B cell (primary cell): ENCODE results near the gene HYAL2. TPM values are rescaled to one million over a fixed set of nuclear protein-coding genes. Genes with fewer than 3 reads are reported as not detected.

Experiments used
- ATAC-seq: fragments of 200-7000 bp; cut with Tn5 transposase; one replicate; pipeline ENCODE4 v1.10.0; 2021; ENCODE audit warnings: low read depth, mild to moderate bottlenecking, moderate number of reproducible peaks, moderate library complexity
- CTCF ChIA-PET: fragments of 350-600 bp; sonication (Branson Sonifier 250); formaldehyde crosslinking; loops from one replicate; lab custom pipeline; 2021; ENCODE audit warnings: antibody characterized with exemption, inconsistent platforms; lab: Charles Lee
- POLR2A ChIA-PET: fragments of 350-600 bp; sonication (Branson Sonifier 250); formaldehyde crosslinking; loops from one replicate; lab custom pipeline; 2021; ENCODE audit warnings: antibody characterized with exemption; lab: Charles Lee
- DNase-seq: peaks from one replicate; pipeline ENCODE4 v3.0.0; 2013
- H2AFZ ChIP-seq: 2 replicates; pipeline ENCODE4 v1.6.1; 2012; ENCODE audit warnings: mild to moderate bottlenecking, low read depth, low read length; ENCODE audit not compliant: insufficient read depth, poor library complexity, severe bottlenecking
- H3K27ac ChIP-seq, 2 donors: 1 replicate in 1 of 2; 2 replicates in 1 of 2; pipeline ENCODE4 v1.5.1; 2012 to 2013; ENCODE audit warnings: low read length in 2 of 2, mild to moderate bottlenecking in 2 of 2, moderate library complexity in 1 of 2
- H3K27me3 ChIP-seq, 4 experiments: fragments of 200-600 bp in 1 of 4; sonication (generic) in 1 of 4; replicated peaks in 1 of 4; 1 replicate in 2 of 4; 2 replicates in 2 of 4; pipeline versions ENCODE4 v1.6.1 to v1.7.0; 2013 to 2016; ENCODE audit warnings: low read length in 3 of 4, mild to moderate bottlenecking in 2 of 4, mixed read lengths in 1 of 4, moderate library complexity in 1 of 4; ENCODE audit not compliant: insufficient read depth in 4 of 4, control insufficient read depth in 3 of 4; ENCODE audit errors: control extremely low read depth in 1 of 4
- H3K36me3 ChIP-seq, 2 experiments: replicated peaks in 1 of 2; 1 replicate in 1 of 2; 2 replicates in 1 of 2; pipeline versions ENCODE4 v1.6.1 to v1.7.1; 2013; ENCODE audit warnings: low read length in 1 of 2; ENCODE audit not compliant: insufficient read depth in 2 of 2, control insufficient read depth in 1 of 2; ENCODE audit errors: control extremely low read depth in 1 of 2, extremely low read depth in 1 of 2
- H3K4me1 ChIP-seq, 2 donors: fragments of 200-600 bp in 1 of 2; sonication (generic) in 1 of 2; 1 replicate in 1 of 2; 2 replicates in 1 of 2; pipeline versions ENCODE4 v1.5.1 to v1.6.1; 2013 to 2017; ENCODE audit warnings: low read length in 2 of 2; ENCODE audit not compliant: control insufficient read depth in 2 of 2, insufficient read depth in 2 of 2
- H3K4me2 ChIP-seq: replicated peaks from 2 replicates; pipeline ENCODE3; 2012; ENCODE audit warnings: mild to moderate bottlenecking, low read depth, low read length; ENCODE audit not compliant: poor library complexity, severe bottlenecking
- H3K4me3 ChIP-seq, 5 experiments: fragments of 200-600 bp in 1 of 5; sonication (generic) in 1 of 5; 1 replicate in 3 of 5; 2 replicates in 2 of 5; pipeline versions ENCODE4 v1.5.1 to v1.7.0; 2011 to 2016; ENCODE audit warnings: low read length in 4 of 5, mild to moderate bottlenecking in 4 of 5, low read depth in 2 of 5, control low read depth in 1 of 5, moderate library complexity in 1 of 5; ENCODE audit not compliant: insufficient read depth in 1 of 5; ENCODE audit errors: control extremely low read depth in 1 of 5, extremely low read depth in 1 of 5
- H3K79me2 ChIP-seq: fragments of 200-600 bp; sonication (generic); one replicate; pipeline ENCODE4 v1.6.0; 2016; ENCODE audit warnings: low read length; ENCODE audit not compliant: control insufficient read depth, insufficient read depth
- H3K9ac ChIP-seq: fragments of 200-600 bp; sonication (generic); 2 replicates; pipeline ENCODE4 v1.6.1; 2017; ENCODE audit warnings: mild to moderate bottlenecking, low read length, moderate library complexity
- H3K9me3 ChIP-seq, 3 donors: one replicate each; pipeline versions ENCODE4 v1.6.1 to v1.7.1; 2013; ENCODE audit warnings: low read length in 2 of 3; ENCODE audit not compliant: control insufficient read depth in 2 of 3, insufficient read depth in 1 of 3; ENCODE audit errors: control extremely low read depth in 1 of 3
- H4K20me1 ChIP-seq: 2 replicates; pipeline ENCODE4 v1.6.0; 2012; ENCODE audit warnings: mild to moderate bottlenecking, low read length; ENCODE audit not compliant: insufficient read depth, control insufficient read depth, poor library complexity, severe bottlenecking
- H3K27ac Mint-ChIP-seq: one replicate; pipeline ENCODE4 v1.8.0; 2021; ENCODE audit warnings: mixed read lengths
- H3K27me3 Mint-ChIP-seq: one replicate; pipeline ENCODE4 v1.8.0; 2021; ENCODE audit warnings: mixed read lengths
- H3K4me1 Mint-ChIP-seq: one replicate; pipeline ENCODE4 v1.8.0; 2021; ENCODE audit warnings: mixed read lengths
- H3K4me3 Mint-ChIP-seq: one replicate; pipeline ENCODE4 v1.8.0; 2021; ENCODE audit warnings: mixed read lengths
- H3K9me3 Mint-ChIP-seq: one replicate; pipeline ENCODE4 v1.8.0; 2022; ENCODE audit warnings: mixed read lengths; ENCODE audit not compliant: insufficient read depth
- EZH2 ChIP-seq: IDR thresholded peaks from 2 replicates; pipeline ENCODE4 v1.6.1; 2012; ENCODE audit warnings: borderline replicate concordance, low read depth, mild to moderate bottlenecking, moderate library complexity, low read length; ENCODE audit not compliant: insufficient read depth, poor library complexity, severe bottlenecking
- WGBS: methylation state at CpG from one replicate; pipeline ENCODE4 v1.1.5; 2013; ENCODE audit warnings: missing lambda C conversion rate; ENCODE audit not compliant: insufficient coverage; 5-methylcytosine and 5-hydroxymethylcytosine counted together
- intact Hi-C: fragments of 100-400 bp; cut with micrococcal nuclease; formaldehyde crosslinking; loops from one replicate; pipeline ENCODE4 v1.10.0; 2022
- polyA plus RNA-seq: library from polyadenylated mRNA; depleted of rRNA; stranded (reverse); fragments of >200 nt; gene quantifications from 2 replicates; pipeline ENCODE4 v1.2.3, GENCODE V29; 2012
- total RNA-seq, 2 donors: library from RNA; stranded (reverse); fragments of 120-200 nt in 1 of 2; gene quantifications; 1 replicate in 1 of 2; 2 replicates in 1 of 2; pipeline versions ENCODE4 v1.2.3 to v1.2.4, GENCODE V29; 2013 to 2022
- TF ChIP-seq, protein P1 (sequence below): fragments of 200-600 bp; IDR thresholded peaks from one replicate; pipeline ENCODE4 v1.8.0; 2022; ENCODE audit warnings: antibody characterized with exemption, mild to moderate bottlenecking

HYAL2 gene
- total and polyA plus RNA-seq, 2 donors (not counting 1 experiment from before 2014, with no cell fraction given) = 4.2 to 5.1 TPM

DNA sequence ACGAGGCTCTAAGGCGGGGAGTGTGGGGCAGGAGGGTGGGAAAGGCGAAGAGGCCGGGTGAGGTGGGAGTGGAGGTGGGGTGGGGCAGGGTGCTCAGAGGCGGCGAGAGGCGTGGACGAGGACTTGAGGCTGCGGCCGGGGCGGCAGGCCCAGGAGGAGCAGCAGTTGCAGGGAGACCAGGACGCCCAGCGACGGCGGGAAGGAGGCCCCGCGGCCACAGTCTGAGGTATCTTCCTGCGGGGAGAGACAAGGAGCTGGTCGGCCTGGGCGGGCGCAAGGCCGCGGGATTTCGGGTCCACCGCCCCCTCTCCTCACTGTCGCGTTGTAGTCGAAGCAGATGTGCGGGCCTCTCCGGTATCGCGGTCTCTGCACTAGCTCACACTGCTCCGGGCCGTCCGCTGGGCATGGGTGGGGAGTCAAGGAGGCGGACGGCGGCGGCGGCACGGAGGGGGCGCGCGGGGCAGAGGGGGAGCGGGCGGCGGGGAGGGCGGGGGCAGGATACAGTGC, 42.1 kb upstream of the HYAL2 start:
- 17% methylated on average over 48 of the region's 48 CpGs for WGBS
- DNase-seq (no peak), ATAC-seq (peak; percentile 10)
- H3K9ac ChIP-seq = peak overlapping the region; percentile 81
- no peaks in the 10 kb centered on the region for H3K79me2 ChIP-seq
- intact Hi-C loops = loop anchor here (1.0 to 2.0 kb wide), 4 partner anchors 14 to 253 kb away; partner anchors contain the start of genes CYB561D2, HEMK1, MAPKAPK3 and NPRL2
- peak overlapping the region; percentile 91 for H2AFZ ChIP-seq
- H3K36me3 ChIP-seq = no peaks in the 10 kb centered on the region
- no peaks in the 10 kb centered on the region for H4K20me1 ChIP-seq
- Mint-ChIP-seq H3K9me3 (no peaks in the 10 kb centered on the region), H3K4me3 (peak overlapping the region; percentile 91), H3K27me3 (peaks cover 4% of the 10 kb centered on the region), H3K27ac (peak overlapping the region; percentile 59), H3K4me1 (peaks cover 26% of the 10 kb centered on the region)
- TF ChIP-seq EZH2 = no peak
- TF ChIP-seq, protein P1, sequence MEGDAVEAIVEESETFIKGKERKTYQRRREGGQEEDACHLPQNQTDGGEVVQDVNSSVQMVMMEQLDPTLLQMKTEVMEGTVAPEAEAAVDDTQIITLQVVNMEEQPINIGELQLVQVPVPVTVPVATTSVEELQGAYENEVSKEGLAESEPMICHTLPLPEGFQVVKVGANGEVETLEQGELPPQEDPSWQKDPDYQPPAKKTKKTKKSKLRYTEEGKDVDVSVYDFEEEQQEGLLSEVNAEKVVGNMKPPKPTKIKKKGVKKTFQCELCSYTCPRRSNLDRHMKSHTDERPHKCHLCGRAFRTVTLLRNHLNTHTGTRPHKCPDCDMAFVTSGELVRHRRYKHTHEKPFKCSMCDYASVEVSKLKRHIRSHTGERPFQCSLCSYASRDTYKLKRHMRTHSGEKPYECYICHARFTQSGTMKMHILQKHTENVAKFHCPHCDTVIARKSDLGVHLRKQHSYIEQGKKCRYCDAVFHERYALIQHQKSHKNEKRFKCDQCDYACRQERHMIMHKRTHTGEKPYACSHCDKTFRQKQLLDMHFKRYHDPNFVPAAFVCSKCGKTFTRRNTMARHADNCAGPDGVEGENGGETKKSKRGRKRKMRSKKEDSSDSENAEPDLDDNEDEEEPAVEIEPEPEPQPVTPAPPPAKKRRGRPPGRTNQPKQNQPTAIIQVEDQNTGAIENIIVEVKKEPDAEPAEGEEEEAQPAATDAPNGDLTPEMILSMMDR = no peak
- peaks cover 0 to 3% (median 0%) of the 10 kb centered on the region in 4 experiments for H3K27me3 ChIP-seq
- peak overlapping the region in 4 of 5 experiments; percentile 78 to 84 (median 82) for H3K4me3 ChIP-seq
- no peak overlapping the region for H3K27ac ChIP-seq
- ChIA-PET POLR2A (interaction anchor here (0.6 to 2.8 kb wide), 7 partner anchors 14 to 1021 kb away, joined by 3 to 13 read pairs (median 6); partner anchors contain the start of genes CYB561D2, HEMK1, NPRL2 and RASSF1), CTCF (interaction anchor here (1.2 to 3.3 kb wide), 4 partner anchors 12 to 178 kb away, joined by 5 to 27 read pairs (median 6); partner anchors contain the start of genes CYB561D2 and NPRL2)
- H3K9me3 ChIP-seq = no peaks in the 10 kb centered on the region
- peak overlapping the region; percentile 96 for H3K4me2 ChIP-seq
- peaks cover 13 to 25% of the 10 kb centered on the region in 2 donors for H3K4me1 ChIP-seq

DNA sequence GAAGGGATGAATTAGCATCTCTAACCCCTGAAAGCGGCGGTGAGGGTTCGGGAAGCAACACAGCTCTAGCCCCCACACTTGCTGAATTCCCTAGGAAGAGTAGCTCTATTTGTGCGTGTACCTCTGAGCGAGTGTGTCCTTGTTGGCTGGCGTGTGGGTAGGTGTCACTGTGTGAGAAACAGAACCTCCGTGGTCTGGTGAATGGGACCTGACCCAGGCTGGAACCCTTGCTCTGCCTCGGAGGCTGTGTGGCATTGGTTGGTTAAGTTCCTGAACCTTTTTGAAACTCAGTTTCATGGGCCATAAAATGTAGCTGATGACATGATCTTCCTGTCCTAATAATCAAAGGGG, 37.2 kb upstream of the HYAL2 start:
- H3K27ac ChIP-seq = peak overlapping the region in 1 of 2 donors; percentile 30
- H3K27me3 ChIP-seq = no peaks in the 10 kb centered on the region
- intact Hi-C loops = loop anchor here (1.0 to 2.0 kb wide), 8 partner anchors 8 to 1025 kb away; partner anchors contain the start of genes HEMK1, HYAL3, IFRD2 and MANF
- peaks cover 44% of the 10 kb centered on the region for H4K20me1 ChIP-seq
- TF ChIP-seq, protein P1 = no peak
- TF ChIP-seq EZH2 = no peak
- Mint-ChIP-seq H3K4me1 (peaks cover 52% of the 10 kb centered on the region), H3K9me3 (no peaks in the 10 kb centered on the region), H3K27me3 (no peaks in the 10 kb centered on the region), H3K27ac (peak overlapping the region; percentile 96), H3K4me3 (peak overlapping the region; percentile 99)
- no peaks in the 10 kb centered on the region for H3K9me3 ChIP-seq
- peak overlapping the region; percentile 12 for H3K9ac ChIP-seq
- peaks cover 31 to 46% of the 10 kb centered on the region in 2 donors for H3K4me1 ChIP-seq
- H2AFZ ChIP-seq = peak overlapping the region; percentile 80
- H3K36me3 ChIP-seq = peaks cover 5 to 22% of the 10 kb centered on the region in 2 experiments
- CTCF ChIA-PET = interaction anchor here (0.9 to 5.2 kb wide), 2 partner anchors 12 to 68 kb away, joined by 3 to 27 read pairs; no protein-coding TSS in a partner anchor
- 61% methylated on average over 4 of the region's 8 CpGs for WGBS
- peak overlapping the region; percentile 94 for H3K4me2 ChIP-seq
- ATAC-seq (peak; percentile 15), DNase-seq (no peak)
- peaks cover 46% of the 10 kb centered on the region for H3K79me2 ChIP-seq
- POLR2A ChIA-PET = interaction anchor here (1.3 to 1.6 kb wide), 3 partner anchors 9 to 22 kb away, joined by 4 to 8 read pairs (median 6); partner anchors contain the start of genes CYB561D2 and NPRL2
- H3K4me3 ChIP-seq = peak overlapping the region in 4 of 5 experiments; percentile 15 to 93 (median 51)
